Measurements from ENCODE around the gene PTPRD.
"Not testable (repeated sequence)": the region's sequence is repeated elsewhere in the genome, so short reads cannot be mapped to it uniquely, and the experiment has no call there.

The PTPRD gene

GRCh38 chr9:10523164-10523563 is 89.6 kb downstream of the PTPRD start:
- H3K4me3 ChIP-seq (ENCODE audit: low read length) = no peak overlapping the region
- DNase-seq (ENCODE audit: low read depth) = peak; percentile 15
- no peak for TF ChIP-seq CTCF (IDR thresholded peaks at IDR 0.05; ENCODE audit: insufficient read depth, low read depth, low read length, missing control alignments)

- H3K4me3 ChIP-seq (ENCODE audit: low read length) = no peak overlapping the region
- TF ChIP-seq CTCF (IDR thresholded peaks at IDR 0.05; ENCODE audit: insufficient read depth, low read depth, low read length, missing control alignments) = no peak
- DNase-seq (ENCODE audit: low read depth) = no peak
These were observed 100.7 kb downstream of the PTPRD start for GRCh38 chr9:10512144-10512543.

GRCh38 chr9:10488937-10489336 is 123.9 kb downstream of the PTPRD start:
- TF ChIP-seq CTCF (IDR thresholded peaks at IDR 0.05; ENCODE audit: insufficient read depth, low read depth, low read length, missing control alignments) = no peak
- H3K4me3 ChIP-seq (ENCODE audit: low read length) = no peak overlapping the region
- no peak for DNase-seq (ENCODE audit: low read depth)

- no peak overlapping the region for H3K4me3 ChIP-seq (ENCODE audit: low read length)
- no peak for TF ChIP-seq CTCF (IDR thresholded peaks at IDR 0.05; ENCODE audit: insufficient read depth, low read depth, low read length, missing control alignments)
- DNase-seq (ENCODE audit: low read depth) = peak; percentile 2
These were observed 133.6 kb downstream of the PTPRD start for GRCh38 chr9:10479172-10479571.

GRCh38 chr9:10449201-10449617 is 163.6 kb downstream of the PTPRD start:
- not testable (repeated sequence) for DNase-seq (ENCODE audit: low read depth)

GRCh38 chr9:10447036-10447435 is 165.8 kb downstream of the PTPRD start:
- H3K4me3 ChIP-seq (ENCODE audit: low read length) = no peak overlapping the region
- no peak for TF ChIP-seq CTCF (IDR thresholded peaks at IDR 0.05; ENCODE audit: insufficient read depth, low read depth, low read length, missing control alignments)
- DNase-seq (ENCODE audit: low read depth) = no peak

More at GRCh38 chr9:10449201-10449617, 163.6 kb downstream of the PTPRD start:
- not testable (repeated sequence) for H3K4me3 ChIP-seq (ENCODE audit: low read length)

- no peak overlapping the region for H3K4me3 ChIP-seq (ENCODE audit: low read length)
- DNase-seq (ENCODE audit: low read depth) = no peak
- no peak for TF ChIP-seq CTCF (IDR thresholded peaks at IDR 0.05; ENCODE audit: insufficient read depth, low read depth, low read length, missing control alignments)
These were observed 169.0 kb downstream of the PTPRD start for GRCh38 chr9:10443868-10444204.

Data from epithelial cell of esophagus (primary cell).